NAMALWA (cell line): Measurements from ENCODE around the gene BOC.
A peak's percentile ranks its signal among the peaks of the same experiment; 100 is the strongest.

ENCODE experiments used
- DNase-seq: peaks from one replicate; pipeline ENCODE4 v3.0.0-alpha.2; 2015; ENCODE audit warnings: low spot score

Gene BOC

GRCh38 chr3:113250566-113250965, 39.2 kb downstream of the BOC start:
- no peak for DNase-seq

DNA sequence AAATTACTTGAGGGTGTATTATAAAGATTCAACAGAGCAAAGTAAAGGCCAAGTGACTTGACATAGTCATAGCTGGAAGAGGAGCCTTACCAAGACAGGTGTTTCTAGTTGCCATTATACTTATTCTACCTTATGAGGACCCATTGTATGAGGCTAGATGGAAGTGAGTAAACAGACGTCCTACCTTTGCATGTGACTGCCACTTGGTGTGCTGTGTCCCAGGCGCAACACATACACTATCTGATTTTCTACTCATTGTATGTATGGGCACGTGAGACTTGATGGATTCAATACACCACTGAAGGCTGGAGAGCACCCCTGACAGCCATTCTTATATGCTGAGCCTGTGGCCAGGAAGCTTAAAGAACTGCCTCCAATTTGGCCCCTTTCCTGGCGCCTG, 40.5 kb downstream of the BOC start:
- DNase-seq = no peak

DNA sequence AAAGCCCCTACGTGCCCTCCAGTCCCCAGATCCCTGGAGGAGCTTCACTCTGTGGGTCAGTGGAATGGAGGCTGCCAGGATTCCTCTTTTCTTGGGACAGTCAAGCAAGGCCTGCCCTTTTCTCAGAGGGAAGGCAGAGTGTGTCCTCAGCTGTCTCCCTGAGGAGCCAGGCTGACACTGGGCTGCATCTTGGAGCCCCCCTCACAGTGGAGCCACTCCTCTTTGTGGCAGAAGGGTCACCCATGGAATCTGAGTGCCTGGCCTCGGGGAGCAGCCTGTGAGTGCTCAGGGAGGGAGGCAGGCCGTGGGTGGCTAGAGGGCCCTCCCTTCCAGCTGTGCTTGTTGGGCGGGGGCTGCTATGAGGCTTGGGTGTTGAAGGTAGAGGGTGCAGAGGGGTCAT, 41.2 kb downstream of the BOC start:
- no peak for DNase-seq

DNA sequence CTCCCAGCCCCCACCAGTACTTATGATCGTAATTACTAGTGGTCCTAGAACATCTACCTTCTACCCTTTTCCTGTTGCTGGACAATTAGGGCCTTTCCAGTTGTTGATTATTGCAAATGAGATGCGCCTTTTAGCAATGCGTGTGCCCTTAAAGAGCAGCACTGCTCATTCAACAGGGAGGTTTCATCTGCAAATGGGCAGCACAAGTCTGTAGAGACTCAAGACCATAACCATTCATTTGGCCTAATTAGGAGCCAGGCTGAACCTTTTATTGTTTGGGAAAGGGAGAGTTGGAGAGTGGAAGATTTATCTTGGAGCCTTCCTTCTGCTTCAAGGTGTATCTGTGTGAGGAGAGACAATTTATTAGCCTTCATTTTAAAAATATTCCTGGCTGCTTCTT, 42.3 kb downstream of the BOC start:
- no peak for DNase-seq

DNA sequence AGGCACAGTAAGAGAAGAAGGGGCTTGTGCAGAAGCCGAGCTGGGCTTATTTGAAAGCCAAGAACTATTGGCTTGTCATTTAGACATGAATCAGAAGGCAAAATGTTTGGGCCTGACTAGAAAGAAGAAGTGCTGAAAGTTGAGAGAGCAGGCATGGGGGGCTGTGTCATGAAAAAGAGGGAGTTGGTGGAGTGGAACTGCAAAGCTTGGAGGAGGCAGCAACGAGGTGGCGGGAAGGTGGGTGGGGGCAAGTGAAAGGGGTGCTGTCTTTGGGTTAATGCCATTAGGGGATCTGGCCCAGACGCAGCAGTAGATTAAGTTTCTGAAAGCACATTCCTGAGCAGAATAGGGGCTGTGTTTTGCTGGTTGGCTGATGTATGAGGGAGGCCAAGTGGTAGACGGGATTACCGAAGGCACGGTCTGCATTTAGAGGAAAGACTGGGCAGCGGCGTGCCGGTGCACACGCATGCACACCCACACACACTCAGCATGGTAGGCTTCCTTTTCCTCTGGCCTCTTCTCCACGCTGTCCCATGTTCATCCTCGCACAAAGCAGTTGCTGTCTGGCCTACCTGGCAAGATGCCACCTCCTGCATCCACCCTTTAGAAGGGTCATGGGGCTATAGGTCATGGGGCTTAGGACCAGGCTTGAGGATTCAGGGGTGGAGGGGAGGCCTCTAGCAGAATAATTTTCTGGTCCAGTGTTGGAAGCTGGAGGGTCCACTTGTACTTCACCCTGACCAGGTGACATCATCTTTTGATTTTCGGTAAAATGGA, 43.0 kb downstream of the BOC start:
- DNase-seq = no peak

DNA sequence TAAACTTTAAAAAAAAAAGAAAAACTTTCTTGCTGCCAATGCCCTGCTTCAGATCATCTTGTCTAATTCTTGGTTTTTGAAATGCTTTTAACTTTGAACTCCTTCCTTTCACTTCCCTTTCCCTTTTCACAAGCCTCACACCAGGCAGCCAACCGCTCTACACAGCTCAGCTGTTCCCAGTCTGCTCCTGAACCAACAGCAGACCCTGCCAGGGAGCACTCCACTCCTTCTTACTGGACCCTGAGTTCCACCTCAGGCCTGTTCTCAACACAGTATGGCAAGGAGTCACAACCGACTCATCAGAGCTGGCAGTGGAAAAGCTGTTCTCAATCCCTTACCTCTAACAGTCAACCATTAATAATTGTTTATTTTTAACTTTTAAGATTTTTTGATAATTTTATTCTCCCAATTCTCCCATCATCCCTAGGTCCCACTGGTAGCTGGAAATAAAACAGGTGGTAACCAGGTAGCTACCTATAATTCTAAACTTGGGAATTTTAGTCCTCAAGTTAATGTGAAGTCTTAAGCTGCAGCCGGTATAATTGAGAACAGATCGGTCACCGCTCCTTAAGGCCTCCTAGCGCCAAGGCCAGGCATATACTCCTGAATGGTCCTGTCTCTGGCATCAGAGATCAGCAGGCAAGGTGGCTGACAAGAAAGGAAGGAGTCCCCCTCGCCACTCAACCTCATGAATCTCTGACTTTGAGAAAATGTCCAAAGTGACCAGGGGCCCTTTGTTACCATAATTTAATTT, 43.9 kb downstream of the BOC start:
- peak; percentile 2 for DNase-seq

DNA sequence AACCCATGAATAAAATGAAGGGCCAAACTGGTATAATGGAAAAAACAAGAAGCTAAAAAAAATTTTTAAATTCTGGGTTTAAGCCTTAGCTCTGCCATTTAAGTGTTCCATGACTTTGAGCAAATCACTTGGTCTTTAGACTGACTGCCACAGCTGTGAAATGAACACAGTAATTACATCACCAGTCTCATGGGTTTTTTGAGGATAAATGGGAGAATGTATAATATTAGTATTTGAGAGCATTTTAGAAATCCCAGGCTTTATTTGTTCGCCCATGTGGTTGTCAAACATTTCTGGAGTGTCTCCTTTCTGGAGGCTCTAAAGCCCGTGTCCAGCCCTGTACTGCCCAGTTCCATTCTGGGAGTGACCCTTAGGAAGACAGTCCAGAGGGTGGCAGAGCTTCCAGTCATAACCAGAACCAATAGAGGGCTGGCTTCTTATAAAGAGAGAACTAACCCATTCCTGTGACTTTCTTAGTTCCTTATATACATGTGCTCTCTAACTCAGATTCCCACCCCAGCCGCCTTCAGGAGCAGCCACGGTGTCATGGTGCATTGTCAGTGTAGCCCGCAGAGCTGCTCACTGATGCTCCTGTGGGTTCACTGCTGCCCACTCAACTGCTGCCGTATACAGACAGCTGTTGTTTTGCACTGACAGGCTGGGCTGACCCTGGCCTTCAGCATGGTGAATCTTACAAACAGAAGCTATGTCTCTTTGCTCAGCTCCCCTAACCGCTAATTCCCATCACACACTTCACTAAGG, 44.7 kb downstream of the BOC start:
- no peak for DNase-seq

- DNase-seq = no peak
Measured at GRCh38 chr3:113258361-113258760, 47.0 kb downstream of the BOC start.

DNA sequence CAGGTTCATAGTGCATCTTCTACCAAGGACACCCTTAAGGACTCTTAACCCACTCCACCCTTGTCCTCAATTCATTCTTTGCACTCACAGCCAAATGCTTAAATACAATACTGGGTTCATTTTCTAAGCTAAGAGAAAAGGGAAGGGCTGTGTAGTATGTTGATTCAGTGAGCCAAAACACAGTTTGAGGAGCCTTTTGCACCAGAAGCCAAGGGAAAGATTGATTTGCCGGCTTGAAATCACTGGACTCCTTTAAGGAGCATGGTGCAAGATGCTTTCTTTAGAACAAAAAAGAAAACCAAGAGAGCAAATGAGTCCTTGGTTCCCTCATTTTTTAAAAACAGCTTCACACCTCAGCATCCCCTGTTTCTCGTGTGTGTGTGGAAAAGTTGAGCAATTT, 47.8 kb downstream of the BOC start:
- no peak for DNase-seq

- DNase-seq = no peak
Measured at GRCh38 chr3:113261063-113261625, 49.8 kb downstream of the BOC start.

- no peak for DNase-seq
Measured at GRCh38 chr3:113261626-113262303, 50.4 kb downstream of the BOC start.

DNA sequence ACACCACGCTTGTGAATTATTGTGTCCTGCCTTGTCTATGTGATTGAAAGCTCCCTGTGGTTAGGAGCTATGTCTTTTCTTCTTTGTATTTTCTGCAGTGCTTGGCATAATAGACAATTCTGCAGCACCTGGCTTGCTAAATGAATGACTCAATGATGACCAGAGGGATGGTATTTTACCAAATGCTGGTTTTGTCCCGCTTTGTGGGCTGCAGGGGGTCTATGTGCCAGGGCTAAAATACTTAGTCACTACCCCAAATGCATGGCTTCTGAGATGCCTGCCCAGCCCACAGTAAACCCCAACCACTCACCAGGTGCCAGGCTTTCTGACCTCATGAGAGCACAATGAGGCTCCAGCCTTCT, 50.9 kb downstream of the BOC start:
- DNase-seq = no peak

- DNase-seq = no peak
Measured at GRCh38 chr3:113263020-113263419, 51.7 kb downstream of the BOC start.

- DNase-seq = no peak
Measured at GRCh38 chr3:113263778-113264177, 52.4 kb downstream of the BOC start.

GRCh38 chr3:113264283-113265131, 53.1 kb downstream of the BOC start:
- DNase-seq = no peak

- DNase-seq = no peak
Measured at GRCh38 chr3:113265231-113265630, 53.9 kb downstream of the BOC start.

- no peak for DNase-seq
Measured at GRCh38 chr3:113266738-113267137, 55.4 kb downstream of the BOC start.

DNA sequence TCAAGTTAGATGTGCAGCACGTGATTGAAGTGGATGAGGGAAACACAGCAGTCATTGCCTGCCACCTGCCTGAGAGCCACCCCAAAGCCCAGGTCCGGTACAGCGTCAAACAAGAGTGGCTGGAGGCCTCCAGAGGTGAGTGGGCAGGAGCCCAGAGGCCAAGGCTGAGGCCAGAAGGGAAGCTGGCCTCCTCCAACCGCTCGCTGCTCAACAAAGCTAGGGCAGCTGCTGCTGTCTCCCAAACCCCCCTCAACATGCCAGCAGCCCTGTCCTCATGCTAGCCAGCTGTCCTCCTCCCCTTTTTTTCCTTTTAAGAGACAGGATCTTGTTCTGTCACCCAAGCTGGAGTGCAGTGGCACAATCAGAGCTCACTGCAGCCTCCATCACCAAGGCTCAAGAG, 57.0 kb downstream of the BOC start:
- DNase-seq = no peak

DNA sequence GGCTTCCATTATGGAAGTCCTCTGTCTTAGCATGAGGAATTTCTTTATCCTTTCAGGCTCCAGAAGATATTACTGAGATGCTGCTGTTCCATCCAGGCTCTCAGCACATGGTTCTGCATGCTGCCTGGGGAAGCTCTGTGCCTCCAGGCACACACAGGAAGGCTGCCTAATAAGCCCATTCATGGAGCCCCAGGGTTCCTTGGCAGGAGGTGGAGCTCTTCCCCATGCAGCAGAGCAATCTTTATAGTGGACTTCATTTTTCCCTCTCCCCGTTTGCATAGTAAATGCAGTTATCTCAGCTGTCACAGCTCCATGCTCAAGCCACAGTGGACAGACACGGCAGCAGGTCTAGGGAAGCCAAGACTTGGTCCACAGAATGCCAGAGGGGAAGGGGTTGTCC, 57.6 kb downstream of the BOC start:
- no peak for DNase-seq

- DNase-seq = no peak
Measured at GRCh38 chr3:113269661-113270060, 58.3 kb downstream of the BOC start.

DNA sequence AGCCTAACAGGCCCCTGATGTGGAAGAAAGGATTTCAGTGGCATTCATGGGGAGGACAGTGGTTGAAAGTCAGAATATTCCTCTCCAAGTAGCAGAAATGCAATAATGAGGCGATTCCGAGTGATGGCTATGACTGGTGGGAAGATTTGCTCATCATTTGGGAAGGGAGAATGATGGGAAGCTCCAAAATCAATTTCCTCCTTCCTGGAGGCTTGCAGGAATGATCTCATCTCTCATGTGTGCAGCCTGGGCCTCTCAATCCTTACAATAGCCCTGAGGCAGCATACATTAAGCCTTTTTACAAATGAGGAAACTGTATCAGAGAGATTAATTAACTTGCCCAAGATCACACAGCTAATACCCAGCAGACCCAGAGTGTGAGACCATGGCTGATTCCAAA, 58.7 kb downstream of the BOC start:
- DNase-seq = no peak
